Sigmoid colon (tissue), 7 donors: ENCODE measurements around the gene ELP6. TPM values are rescaled to one million over a fixed set of nuclear protein-coding genes. Genes with fewer than 3 reads are reported as not detected.
A peak's percentile ranks its signal among the peaks of the same experiment; 100 is the strongest.

Experiments
- DNase-seq: peaks from one replicate; pipeline ENCODE4 v3.0.0-alpha.2; 2019
- H3K27ac ChIP-seq, 4 donors: fragments of 200-600 bp; sonication (generic); one replicate each; pipeline ENCODE4 v1.5.1; 2016 to 2019; ENCODE audit warnings: mild to moderate bottlenecking in 1 of 4
- H3K27me3 ChIP-seq, 3 donors: fragments of 200-600 bp; sonication (generic); one replicate each; pipeline ENCODE4 v1.5.1; 2019; ENCODE audit warnings: mild to moderate bottlenecking in 1 of 3
- H3K36me3 ChIP-seq, 4 donors: fragments of 200-600 bp; sonication (generic); one replicate each; pipeline ENCODE4 v1.5.1; 2016 to 2019
- H3K4me1 ChIP-seq, 4 donors: fragments of 200-600 bp; sonication (generic); one replicate each; pipeline ENCODE4 v1.5.1; 2017 to 2019
- H3K4me3 ChIP-seq, 4 donors: fragments of 200-600 bp; sonication (generic); one replicate each; pipeline ENCODE4 v1.5.1; 2017 to 2019; ENCODE audit warnings: mild to moderate bottlenecking in 2 of 4, moderate library complexity in 1 of 4
- H3K9me3 ChIP-seq, 4 donors: fragments of 200-600 bp in 3 of 4; sonication (generic) in 3 of 4; one replicate each; pipeline versions ENCODE4 v1.5.1 to v1.6.1; 2013 to 2019
- CTCF ChIP-seq, 4 experiments: fragments of 450-650 bp in 3 of 4; fragments of 200-600 bp in 1 of 4; IDR thresholded peaks; one replicate each; pipeline ENCODE4 v1.5.1; 2016 to 2019; ENCODE audit warnings: antibody characterized with exemption in 4 of 4, mild to moderate bottlenecking in 3 of 4, moderate library complexity in 2 of 4
- EP300 ChIP-seq, 4 donors: sonication (generic); formaldehyde crosslinking; IDR thresholded peaks; one replicate each; pipeline ENCODE4 v1.6.1; 2017; ENCODE audit warnings: antibody characterized with exemption in 4 of 4
- POLR2A ChIP-seq, 2 donors: fragments of 450-650 bp; IDR thresholded peaks; one replicate each; pipeline ENCODE4 v1.6.1; 2016; ENCODE audit warnings: antibody characterized with exemption in 2 of 2, mild to moderate bottlenecking in 2 of 2, moderate library complexity in 2 of 2
- POLR2AphosphoS5 ChIP-seq, 4 donors: sonication (generic); formaldehyde crosslinking; IDR thresholded peaks; one replicate each; pipeline ENCODE4 v1.6.1; 2017; ENCODE audit warnings: antibody characterized with exemption in 4 of 4
- WGBS, 2 donors: extraction: QIAGEN DNeasy Blood & Tissue Kit; methylation state at CpG; one replicate each; pipeline ENCODE4 v1.1.7; 2013; 5-methylcytosine and 5-hydroxymethylcytosine counted together
- intact Hi-C: fragments of 100-400 bp; cut with DNase I; formaldehyde crosslinking; loops from one replicate; pipeline ENCODE4 v1.15.1; 2023
- polyA plus RNA-seq, 3 donors: library from polyadenylated mRNA; stranded (reverse); fragments of 200-250 nt; gene quantifications; one replicate each; pipeline ENCODE4 v1.2.3, GENCODE V29; 2013
- total RNA-seq, 4 donors: library from RNA; depleted of rRNA; stranded (reverse); fragments of >200 nt; gene quantifications; one replicate each; pipeline ENCODE4 v1.1.0, GENCODE V29; 2016
- donor health status: healthy with polysubstance abuse.
- donor health status: Bipolar disorder and iron deficiency.
- donor health status: healthy.

Gene ELP6
- total and polyA plus RNA-seq, 7 donors = 17.1 to 38.9 (median 21.6) TPM

GRCh38 chr3:47542471-47543173 is 29.1 kb upstream of the ELP6 start:
- Histone ChIP-seq H3K4me3 (no peak overlapping the region), H3K27me3 (no peaks in the 10 kb centered on the region), H3K4me1 (peaks cover 0 to 13% (median 13%) of the 10 kb centered on the region in 4 donors), H3K9me3 (no peaks in the 10 kb centered on the region), H3K27ac (peak overlapping the region in 3 of 4 donors; percentile 30 to 69 (median 53)), H3K36me3 (no peaks in the 10 kb centered on the region)
- WGBS, 2 donors = 77 to 86% methylated on average over 21 of the region's 21 CpGs
- intact Hi-C loops = no loop called here
- DNase-seq = peak; percentile 82
- peak in 2 of 4 donors; percentile 20 to 39 for TF ChIP-seq POLR2AphosphoS5 (IDR thresholded peaks at IDR 0.05)
- TF ChIP-seq EP300 (IDR thresholded peaks at IDR 0.05) = no peak

GRCh38 chr3:47541583-47542108 is 28.1 kb upstream of the ELP6 start:
- intact Hi-C loops = no loop called here
- Histone ChIP-seq H3K27ac (no peak overlapping the region), H3K9me3 (no peaks in the 10 kb centered on the region), H3K4me1 (peaks cover 0 to 13% (median 13%) of the 10 kb centered on the region in 4 donors), H3K4me3 (no peak overlapping the region), H3K36me3 (no peaks in the 10 kb centered on the region), H3K27me3 (no peaks in the 10 kb centered on the region)
- 70 to 73% methylated on average over 6 of the region's 6 CpGs for WGBS, 2 donors
- no peak for DNase-seq
- TF ChIP-seq EP300 (IDR thresholded peaks at IDR 0.05) (no peak), POLR2AphosphoS5 (IDR thresholded peaks at IDR 0.05) (no peak), CTCF (IDR thresholded peaks at IDR 0.05) (no peak), POLR2A (IDR thresholded peaks at IDR 0.05) (no peak)

GRCh38 chr3:47540281-47540680 is 26.8 kb upstream of the ELP6 start:
- intact Hi-C loops = no loop called here
- no peaks in the 10 kb centered on the region for H3K27me3 ChIP-seq
- H3K36me3 ChIP-seq = no peaks in the 10 kb centered on the region
- H3K27ac ChIP-seq = no peak overlapping the region
- TF ChIP-seq POLR2A (IDR thresholded peaks at IDR 0.05) (no peak), CTCF (IDR thresholded peaks at IDR 0.05) (no peak), POLR2AphosphoS5 (IDR thresholded peaks at IDR 0.05) (no peak), EP300 (IDR thresholded peaks at IDR 0.05) (no peak)
- no peak overlapping the region for H3K4me3 ChIP-seq
- no peaks in the 10 kb centered on the region for H3K9me3 ChIP-seq
- DNase-seq = no peak
- peaks cover 0 to 13% (median 13%) of the 10 kb centered on the region in 4 donors for H3K4me1 ChIP-seq
- 94 to 95% methylated on average over 4 of the region's 4 CpGs for WGBS, 2 donors

- DNase-seq = no peak
- Histone ChIP-seq H3K4me3 (no peak overlapping the region), H3K27ac (no peak overlapping the region), H3K9me3 (no peaks in the 10 kb centered on the region), H3K36me3 (no peaks in the 10 kb centered on the region), H3K27me3 (no peaks in the 10 kb centered on the region), H3K4me1 (peaks cover 0 to 2% (median under 1%) of the 10 kb centered on the region in 4 donors)
- intact Hi-C loops = no loop called here
- 88 to 91% methylated on average over 6 of the region's 6 CpGs for WGBS, 2 donors
- TF ChIP-seq POLR2AphosphoS5 (IDR thresholded peaks at IDR 0.05) (no peak), EP300 (IDR thresholded peaks at IDR 0.05) (no peak), POLR2A (IDR thresholded peaks at IDR 0.05) (no peak), CTCF (IDR thresholded peaks at IDR 0.05) (no peak)
Observed at GRCh38 chr3:47536967-47537366, 23.5 kb upstream of the ELP6 start.

GRCh38 chr3:47536221-47536891 is 22.8 kb upstream of the ELP6 start:
- Histone ChIP-seq H3K27me3 (no peaks in the 10 kb centered on the region), H3K9me3 (no peaks in the 10 kb centered on the region), H3K4me1 (no peaks in the 10 kb centered on the region), H3K4me3 (no peak overlapping the region), H3K27ac (no peak overlapping the region), H3K36me3 (no peaks in the 10 kb centered on the region)
- intact Hi-C loops = no loop called here
- DNase-seq = no peak
- TF ChIP-seq POLR2AphosphoS5 (IDR thresholded peaks at IDR 0.05) (no peak), CTCF (IDR thresholded peaks at IDR 0.05) (no peak), POLR2A (IDR thresholded peaks at IDR 0.05) (no peak), EP300 (IDR thresholded peaks at IDR 0.05) (no peak)
- 92 to 94% methylated on average over 19 of the region's 19 CpGs for WGBS, 2 donors
